Stomach (tissue), 4 donors: ENCODE results near the gene IL10RB.

ENCODE experiments used
- EP300 ChIP-seq: sonication (generic); formaldehyde crosslinking; IDR thresholded peaks from one replicate; pipeline ENCODE4 v1.6.1; 2017; ENCODE audit warnings: antibody characterized with exemption
- POLR2A ChIP-seq, 4 donors: fragments of 450-650 bp; IDR thresholded peaks; one replicate each; pipeline ENCODE4 v1.6.1; 2016; ENCODE audit warnings: antibody characterized with exemption in 4 of 4, control low read depth in 2 of 4, mild to moderate bottlenecking in 1 of 4, moderate library complexity in 1 of 4
- TF ChIP-seq, protein P1 (sequence below), 7 experiments: fragments of 450-650 bp in 4 of 7; fragments of 200-600 bp in 3 of 7; sonication (generic) in 3 of 7; IDR thresholded peaks; one replicate each; pipeline ENCODE4 v1.5.1; 2016 to 2019; ENCODE audit warnings: antibody characterized with exemption in 7 of 7, control low read depth in 2 of 7, mild to moderate bottlenecking in 1 of 7

DNA sequence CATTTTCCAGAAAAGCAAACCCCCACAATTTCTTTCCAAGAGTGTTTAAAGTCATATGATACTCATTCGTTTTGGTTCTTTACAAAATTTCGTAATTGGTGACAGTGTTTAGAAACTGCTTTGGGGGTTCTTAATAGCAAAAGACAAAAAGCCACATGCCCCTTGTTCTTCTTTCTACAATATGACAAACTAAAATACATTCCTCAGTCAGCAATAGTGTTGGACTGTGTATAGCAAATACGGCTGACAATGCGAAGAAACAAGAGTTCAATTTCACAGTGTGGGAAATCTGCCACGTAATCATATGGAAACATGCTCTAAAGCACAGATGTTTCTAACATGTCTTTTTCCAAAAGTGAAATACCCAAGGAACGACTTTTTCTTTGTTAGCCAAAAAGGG, 51.0 kb downstream of the IL10RB start:
- TF ChIP-seq POLR2A (IDR thresholded peaks at IDR 0.05): no peak
- TF ChIP-seq, protein P1, sequence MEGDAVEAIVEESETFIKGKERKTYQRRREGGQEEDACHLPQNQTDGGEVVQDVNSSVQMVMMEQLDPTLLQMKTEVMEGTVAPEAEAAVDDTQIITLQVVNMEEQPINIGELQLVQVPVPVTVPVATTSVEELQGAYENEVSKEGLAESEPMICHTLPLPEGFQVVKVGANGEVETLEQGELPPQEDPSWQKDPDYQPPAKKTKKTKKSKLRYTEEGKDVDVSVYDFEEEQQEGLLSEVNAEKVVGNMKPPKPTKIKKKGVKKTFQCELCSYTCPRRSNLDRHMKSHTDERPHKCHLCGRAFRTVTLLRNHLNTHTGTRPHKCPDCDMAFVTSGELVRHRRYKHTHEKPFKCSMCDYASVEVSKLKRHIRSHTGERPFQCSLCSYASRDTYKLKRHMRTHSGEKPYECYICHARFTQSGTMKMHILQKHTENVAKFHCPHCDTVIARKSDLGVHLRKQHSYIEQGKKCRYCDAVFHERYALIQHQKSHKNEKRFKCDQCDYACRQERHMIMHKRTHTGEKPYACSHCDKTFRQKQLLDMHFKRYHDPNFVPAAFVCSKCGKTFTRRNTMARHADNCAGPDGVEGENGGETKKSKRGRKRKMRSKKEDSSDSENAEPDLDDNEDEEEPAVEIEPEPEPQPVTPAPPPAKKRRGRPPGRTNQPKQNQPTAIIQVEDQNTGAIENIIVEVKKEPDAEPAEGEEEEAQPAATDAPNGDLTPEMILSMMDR (IDR thresholded peaks at IDR 0.05): no peak
- TF ChIP-seq EP300: no peak
